Psoas muscle (tissue), 8 donors: Measurements from ENCODE around the gene IWS1. TPM values are rescaled to one million over a fixed set of nuclear protein-coding genes. Genes with fewer than 3 reads are reported as not detected.

ENCODE experiments used
- ATAC-seq, 4 donors: fragments of 200-7000 bp; cut with Tn5 transposase; one replicate each; pipeline ENCODE4 v1.9.1; 2020; ENCODE audit warnings: moderate library complexity in 3 of 4, mild to moderate bottlenecking in 2 of 4
- DNase-seq, 2 donors: peaks; one replicate each; pipeline ENCODE4 v3.0.0-alpha.2; 2020
- H3K27ac ChIP-seq: fragments of 200-600 bp; one replicate; pipeline ENCODE4 v1.8.0; 2022
- H3K27me3 ChIP-seq, 3 donors: fragments of 200-600 bp in 1 of 3; one replicate each; pipeline versions ENCODE4 v1.6.1 to v1.8.0; 2013 to 2022; ENCODE audit warnings: low read length in 2 of 3, mild to moderate bottlenecking in 2 of 3, moderate library complexity in 1 of 3; ENCODE audit not compliant: insufficient read depth in 3 of 3
- H3K36me3 ChIP-seq, 2 donors: fragments of 200-600 bp in 1 of 2; one replicate each; pipeline versions ENCODE4 v1.6.1 to v1.8.0; 2013 to 2022; ENCODE audit warnings: low read depth in 1 of 2, mild to moderate bottlenecking in 1 of 2, moderate library complexity in 1 of 2; ENCODE audit not compliant: insufficient read depth in 1 of 2
- H3K4me1 ChIP-seq: fragments of 200-600 bp; one replicate; pipeline ENCODE4 v1.8.0; 2022
- H3K4me3 ChIP-seq: fragments of 200-600 bp; one replicate; pipeline ENCODE4 v1.8.0; 2022; ENCODE audit warnings: mild to moderate bottlenecking
- H3K9me3 ChIP-seq: fragments of 200-600 bp; one replicate; pipeline ENCODE4 v1.8.0; 2022
- WGBS, 3 donors: extraction: QIAGEN DNeasy Blood & Tissue Kit; methylation state at CpG; one replicate each; pipeline versions ENCODE4 v1.1.6 to v1.1.7; 2013; 5-methylcytosine and 5-hydroxymethylcytosine counted together
- intact Hi-C, 2 donors: fragments of 100-400 bp; cut with DNase I; formaldehyde crosslinking; loops; one replicate each; pipeline versions ENCODE4 v1.11.0 to v1.14.2; 2022
- polyA plus RNA-seq, 3 donors: library from polyadenylated mRNA; stranded (reverse); fragments of 200-250 nt; gene quantifications; one replicate each; pipeline ENCODE4 v1.2.3, GENCODE V29; 2013
- total RNA-seq, 4 donors: library from RNA; stranded (reverse); fragmentation: NEBNext Ultra II Directional in 2 of 4; extraction: Animal tissue kit (Norgen Biotek cat#: 25700) in 2 of 4; gene quantifications; one replicate each; pipeline versions ENCODE4 v1.2.1 to v1.2.4, GENCODE V29; 2021 to 2023
- TF ChIP-seq, protein P1 (sequence below): fragments of 200-600 bp; IDR thresholded peaks from one replicate; pipeline ENCODE4 v1.8.0; 2022; ENCODE audit warnings: antibody characterized with exemption
- donor health status: healthy with polysubstance abuse.
- donor health status: DM: no; HTN: no; CAD: no; lungs with moderate emphysema.
- donor health status: Bipolar disorder and iron deficiency.
- donor health status: healthy.
- donor health status: DM: yes; HTN: yes; CAD: no.
- donor health status: DM: no; HTN: no; CAD: no.
- donor health status: DM: no; HTN: no; CAD: no.
- donor health status: DM: yes; HTN: yes; CAD: no.

IWS1 gene
- total and polyA plus RNA-seq, 7 donors: 47.6 to 77.2 (median 62.5) TPM

DNA sequence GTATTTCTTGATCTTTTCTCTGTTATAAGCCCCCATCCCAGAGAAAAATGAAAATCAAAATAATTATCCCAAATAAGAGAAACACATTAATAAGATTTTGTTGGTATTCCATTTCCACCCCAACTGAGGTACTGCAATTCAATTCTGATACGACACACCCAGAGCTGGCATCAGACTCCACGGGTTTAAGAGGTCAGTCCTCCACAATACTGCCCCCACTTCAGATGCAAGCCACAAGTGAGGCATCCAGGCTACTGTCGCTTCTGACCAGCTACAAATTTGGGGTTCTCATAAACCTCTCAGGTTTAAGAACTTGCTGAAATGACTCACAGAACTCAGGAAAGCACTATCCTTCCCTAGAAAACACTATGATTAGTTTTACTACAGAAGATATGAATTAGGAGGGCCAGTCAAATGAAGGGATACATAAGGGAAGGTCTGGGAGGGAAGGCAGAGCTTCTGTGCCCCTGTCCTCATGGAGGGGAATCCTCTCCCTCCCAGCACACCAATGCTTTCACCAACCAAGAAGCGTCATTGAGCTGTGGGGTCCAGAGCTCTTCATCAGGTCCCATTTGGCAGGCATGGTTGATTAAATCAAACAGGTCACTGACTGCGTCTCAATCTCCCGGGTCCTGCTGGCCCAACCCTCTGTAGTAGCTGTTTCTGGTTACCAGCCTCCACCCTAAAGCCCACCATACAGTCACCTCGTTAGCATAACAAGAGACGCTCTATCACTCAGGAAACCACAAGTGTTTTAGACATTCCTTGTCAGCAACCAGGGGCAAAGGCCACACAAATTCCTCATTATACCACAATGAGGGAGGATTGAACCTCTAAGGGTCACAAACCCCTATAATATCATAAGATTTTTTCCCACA lies 46.2 kb downstream of the IWS1 start:
- DNase-seq (no peak), ATAC-seq (peak in 2 of 4 donors; percentile 20 to 44)
- intact Hi-C loops: loop anchor here (5.0 kb wide), 2 partner anchors 158 to 283 kb away; no protein-coding TSS in a partner anchor
- TF ChIP-seq, protein P1, sequence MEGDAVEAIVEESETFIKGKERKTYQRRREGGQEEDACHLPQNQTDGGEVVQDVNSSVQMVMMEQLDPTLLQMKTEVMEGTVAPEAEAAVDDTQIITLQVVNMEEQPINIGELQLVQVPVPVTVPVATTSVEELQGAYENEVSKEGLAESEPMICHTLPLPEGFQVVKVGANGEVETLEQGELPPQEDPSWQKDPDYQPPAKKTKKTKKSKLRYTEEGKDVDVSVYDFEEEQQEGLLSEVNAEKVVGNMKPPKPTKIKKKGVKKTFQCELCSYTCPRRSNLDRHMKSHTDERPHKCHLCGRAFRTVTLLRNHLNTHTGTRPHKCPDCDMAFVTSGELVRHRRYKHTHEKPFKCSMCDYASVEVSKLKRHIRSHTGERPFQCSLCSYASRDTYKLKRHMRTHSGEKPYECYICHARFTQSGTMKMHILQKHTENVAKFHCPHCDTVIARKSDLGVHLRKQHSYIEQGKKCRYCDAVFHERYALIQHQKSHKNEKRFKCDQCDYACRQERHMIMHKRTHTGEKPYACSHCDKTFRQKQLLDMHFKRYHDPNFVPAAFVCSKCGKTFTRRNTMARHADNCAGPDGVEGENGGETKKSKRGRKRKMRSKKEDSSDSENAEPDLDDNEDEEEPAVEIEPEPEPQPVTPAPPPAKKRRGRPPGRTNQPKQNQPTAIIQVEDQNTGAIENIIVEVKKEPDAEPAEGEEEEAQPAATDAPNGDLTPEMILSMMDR: no peak
- no peaks in the 10 kb centered on the region for H3K4me1 ChIP-seq
- WGBS, 3 donors: 50 to 60% (median 58%) methylated on average over 8 of the region's 8 CpGs
- no peaks in the 10 kb centered on the region for H3K9me3 ChIP-seq
- H3K27ac ChIP-seq: no peak overlapping the region
- peaks cover 6 to 49% of the 10 kb centered on the region in 2 donors for H3K36me3 ChIP-seq
- H3K27me3 ChIP-seq: no peaks in the 10 kb centered on the region
- no peak overlapping the region for H3K4me3 ChIP-seq

DNA sequence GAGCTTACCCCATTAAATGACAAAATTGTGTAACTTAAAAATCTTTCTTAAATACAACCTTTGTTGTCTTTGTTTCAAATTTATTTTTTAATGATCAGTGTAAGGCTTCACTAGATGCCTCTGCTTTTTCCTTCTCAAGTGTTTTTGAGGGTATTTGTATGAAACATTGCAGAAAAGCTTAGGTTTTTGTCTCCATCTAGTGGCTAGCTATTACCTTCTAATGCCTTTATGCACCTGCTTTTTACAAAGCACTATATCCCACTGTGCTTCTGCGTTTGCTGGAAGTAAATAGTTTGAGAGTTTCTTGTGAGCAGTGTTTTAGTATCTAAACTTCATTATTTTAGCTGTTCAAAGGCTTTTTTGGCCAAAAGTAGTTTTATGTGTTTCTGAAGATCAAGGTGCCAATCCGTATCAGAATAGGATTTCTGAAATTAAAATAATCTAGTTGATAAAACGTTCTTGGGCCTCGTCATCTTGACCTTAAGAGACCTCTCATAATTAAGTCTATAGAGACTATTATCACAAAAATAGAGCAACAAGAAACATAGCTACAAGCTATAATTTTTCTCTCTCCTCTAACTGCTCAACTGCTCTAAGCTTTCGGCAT lies 47.0 kb downstream of the IWS1 start:
- H3K27me3 ChIP-seq: no peaks in the 10 kb centered on the region
- 53 to 67% (median 56%) methylated on average over 5 of the region's 5 CpGs for WGBS, 3 donors
- ATAC-seq (peak; percentile 57 to 89 (median 68)), DNase-seq (no peak)
- no peaks in the 10 kb centered on the region for H3K4me1 ChIP-seq
- no peak overlapping the region for H3K4me3 ChIP-seq
- TF ChIP-seq, protein P1: peak; percentile 70
- H3K36me3 ChIP-seq: peaks cover 6 to 41% of the 10 kb centered on the region in 2 donors
- intact Hi-C loops: no loop called here
- no peak overlapping the region for H3K27ac ChIP-seq
- H3K9me3 ChIP-seq: no peaks in the 10 kb centered on the region

DNA sequence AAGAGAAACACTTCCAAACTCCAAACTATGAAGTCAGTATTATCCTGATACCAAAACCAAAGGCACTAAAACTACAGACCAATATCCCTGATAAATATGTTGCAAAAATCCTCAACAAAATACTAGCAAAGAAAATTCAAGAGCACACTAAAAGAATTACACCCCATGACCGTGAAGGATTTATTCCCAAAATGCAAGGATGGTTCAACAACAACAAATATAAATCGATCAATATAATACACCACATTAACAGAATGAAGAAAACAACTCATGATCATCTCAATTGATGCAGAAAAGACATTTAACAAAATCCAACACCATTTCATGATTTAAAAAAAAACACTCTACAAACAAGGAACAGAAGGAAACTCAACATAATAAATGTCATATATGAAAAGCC lies 50.5 kb downstream of the IWS1 start:
- no peaks in the 10 kb centered on the region for H3K27me3 ChIP-seq
- no peak overlapping the region for H3K27ac ChIP-seq
- H3K36me3 ChIP-seq: peaks cover 0 to 9% of the 10 kb centered on the region in 2 donors
- 97 to 98% (median 98%) methylated on average over 2 of the region's 2 CpGs for WGBS, 3 donors
- intact Hi-C loops: no loop called here
- no peak for DNase-seq
- H3K4me3 ChIP-seq: no peak overlapping the region
- H3K4me1 ChIP-seq: no peaks in the 10 kb centered on the region
- no peak for ATAC-seq
- TF ChIP-seq, protein P1: no peak
- H3K9me3 ChIP-seq: no peaks in the 10 kb centered on the region

DNA sequence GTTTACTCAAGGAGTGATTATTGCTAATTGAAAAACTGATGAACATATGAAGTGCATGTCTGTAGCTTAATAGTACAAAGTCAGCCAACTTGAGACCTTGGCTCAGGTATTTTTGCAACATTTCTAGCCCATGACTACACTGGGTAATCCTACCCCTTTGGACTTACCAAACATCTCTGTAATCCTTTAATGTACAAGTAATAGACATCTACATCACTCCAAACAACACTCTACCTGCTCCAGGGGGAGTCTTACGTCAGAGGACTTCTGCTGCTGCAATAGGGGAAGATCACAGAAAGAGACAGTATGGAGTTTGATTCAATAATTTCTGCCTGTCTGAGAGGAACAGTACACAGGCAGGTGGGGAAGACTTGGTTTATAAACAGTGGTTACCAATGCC lies 54.0 kb downstream of the IWS1 start:
- no peak overlapping the region for H3K4me3 ChIP-seq
- no peaks in the 10 kb centered on the region for H3K4me1 ChIP-seq
- intact Hi-C loops: no loop called here
- 91 to 100% (median 95%) methylated on average over 1 of the region's 1 CpG for WGBS, 3 donors
- no peak for ATAC-seq
- TF ChIP-seq, protein P1: no peak
- no peak overlapping the region for H3K27ac ChIP-seq
- H3K27me3 ChIP-seq: no peaks in the 10 kb centered on the region
- no peaks in the 10 kb centered on the region for H3K9me3 ChIP-seq
- peaks cover 9 to 26% of the 10 kb centered on the region in 2 donors for H3K36me3 ChIP-seq
- DNase-seq: no peak
